Measurements from ENCODE around the gene RPL36.

The RPL36 gene

GRCh38 chr19:5690125-5690954, at the start of gene RPL36:
RPL36 (plus strand) TSS chr19:5690295; CDS start chr19:5690508, 213 bp downstream.
- DNase-seq (ENCODE audit: low spot score) = peak; percentile 99

- no peak for DNase-seq (ENCODE audit: low spot score)
Observed at GRCh38 chr19:5641171-5641570, 48.9 kb upstream of the RPL36 start.

GRCh38 chr19:5642204-5642603, 47.9 kb upstream of the RPL36 start:
- no peak for DNase-seq (ENCODE audit: low spot score)

GRCh38 chr19:5643060-5643459, 47.0 kb upstream of the RPL36 start:
- DNase-seq (ENCODE audit: low spot score) = no peak

- no peak for DNase-seq (ENCODE audit: low spot score)
Observed at GRCh38 chr19:5644037-5644436, 46.1 kb upstream of the RPL36 start.

- no peak for DNase-seq (ENCODE audit: low spot score)
Observed at GRCh38 chr19:5645409-5645808, 44.7 kb upstream of the RPL36 start.

GRCh38 chr19:5646703-5647102, 43.4 kb upstream of the RPL36 start:
- no peak for DNase-seq (ENCODE audit: low spot score)

GRCh38 chr19:5648464-5648863, 41.6 kb upstream of the RPL36 start:
- no peak for DNase-seq (ENCODE audit: low spot score)

- no peak for DNase-seq (ENCODE audit: low spot score)
Observed at GRCh38 chr19:5651361-5651760, 38.7 kb upstream of the RPL36 start.

- DNase-seq (ENCODE audit: low spot score) = no peak
Observed at GRCh38 chr19:5652261-5652660, 37.8 kb upstream of the RPL36 start.

- DNase-seq (ENCODE audit: low spot score) = no peak
Observed at GRCh38 chr19:5654931-5655330, 35.2 kb upstream of the RPL36 start.

GRCh38 chr19:5655412-5655811, 34.7 kb upstream of the RPL36 start:
- no peak for DNase-seq (ENCODE audit: low spot score)

GRCh38 chr19:5661483-5661882, 28.6 kb upstream of the RPL36 start:
- no peak for DNase-seq (ENCODE audit: low spot score)

GRCh38 chr19:5663904-5664303, 26.2 kb upstream of the RPL36 start:
- no peak for DNase-seq (ENCODE audit: low spot score)

- DNase-seq (ENCODE audit: low spot score) = no peak
Observed at GRCh38 chr19:5664515-5664914, 25.6 kb upstream of the RPL36 start.

GRCh38 chr19:5665781-5666513, 24.1 kb upstream of the RPL36 start:
- no peak for DNase-seq (ENCODE audit: low spot score)

GRCh38 chr19:5666921-5667610, 23.0 kb upstream of the RPL36 start:
- no peak for DNase-seq (ENCODE audit: low spot score)

GRCh38 chr19:5667751-5668271, 22.3 kb upstream of the RPL36 start:
- peak; percentile 61 for DNase-seq (ENCODE audit: low spot score)

GRCh38 chr19:5669212-5669611, 20.9 kb upstream of the RPL36 start:
- no peak for DNase-seq (ENCODE audit: low spot score)

GRCh38 chr19:5671600-5671999, 18.5 kb upstream of the RPL36 start:
- DNase-seq (ENCODE audit: low spot score) = no peak

- DNase-seq (ENCODE audit: low spot score) = no peak
Observed at GRCh38 chr19:5672708-5673459, 17.2 kb upstream of the RPL36 start.

GRCh38 chr19:5673752-5674151, 16.3 kb upstream of the RPL36 start:
- no peak for DNase-seq (ENCODE audit: low spot score)

Measured in ecto neural progenitor cell (in vitro differentiated cells).